Measurements from ENCODE around the gene GSK3B.
A peak's percentile ranks its signal among the peaks of the same experiment; 100 is the strongest.
"Not testable (repeated sequence)": the region's sequence is repeated elsewhere in the genome, so short reads cannot be mapped to it uniquely, and the experiment has no call there.

The GSK3B gene

GRCh38 chr3:119891944-119892721 is 202.1 kb downstream of the GSK3B start:
- H3K27me3 ChIP-seq (replicated peaks; ENCODE audit: control insufficient read depth, insufficient read depth, low read length): no peaks in the 10 kb centered on the region
- H3K9me3 ChIP-seq (ENCODE audit: control insufficient read depth, low read length): peaks cover 4% of the 10 kb centered on the region
- DNase-seq (ENCODE audit: low read depth): peak; percentile 86
- peak overlapping the region; percentile 46 for H3K4me3 ChIP-seq (ENCODE audit: low read length)
- H3K9ac ChIP-seq (ENCODE audit: low read length): peak overlapping the region; percentile 33
- H3K4me1 ChIP-seq (ENCODE audit: control insufficient read depth, insufficient read depth, low read length): no peaks in the 10 kb centered on the region
- peaks cover 29% of the 10 kb centered on the region for H3K36me3 ChIP-seq (ENCODE audit: control insufficient read depth, insufficient read depth, low read length, severe bottlenecking)

GRCh38 chr3:119888681-119889080 is 205.6 kb downstream of the GSK3B start:
- DNase-seq (ENCODE audit: low read depth); H3K4me3 ChIP-seq (ENCODE audit: low read length); H3K9me3 ChIP-seq (ENCODE audit: control insufficient read depth, low read length); H3K9ac ChIP-seq (ENCODE audit: low read length); H3K27me3 ChIP-seq (replicated peaks; ENCODE audit: control insufficient read depth, insufficient read depth, low read length); H3K4me1 ChIP-seq (ENCODE audit: control insufficient read depth, insufficient read depth, low read length): not testable (repeated sequence)
- H3K36me3 ChIP-seq (ENCODE audit: control insufficient read depth, insufficient read depth, low read length, severe bottlenecking): peaks cover 13% of the 10 kb centered on the region

- Histone ChIP-seq H3K4me3 (ENCODE audit: low read length) (no peak overlapping the region), H3K36me3 (ENCODE audit: control insufficient read depth, insufficient read depth, low read length, severe bottlenecking) (peaks cover 20% of the 10 kb centered on the region)
- no peak for DNase-seq (ENCODE audit: low read depth)
These were observed 208.3 kb downstream of the GSK3B start for GRCh38 chr3:119885746-119886530.

GRCh38 chr3:119884161-119884557 is 210.1 kb downstream of the GSK3B start:
- H3K9me3 ChIP-seq (ENCODE audit: control insufficient read depth, low read length): peaks cover 4% of the 10 kb centered on the region
- H3K4me1 ChIP-seq (ENCODE audit: control insufficient read depth, insufficient read depth, low read length): no peaks in the 10 kb centered on the region
- no peak overlapping the region for H3K9ac ChIP-seq (ENCODE audit: low read length)
- DNase-seq (ENCODE audit: low read depth): no peak
- H3K4me3 ChIP-seq (ENCODE audit: low read length): no peak overlapping the region
- H3K27me3 ChIP-seq (replicated peaks; ENCODE audit: control insufficient read depth, insufficient read depth, low read length): no peaks in the 10 kb centered on the region
- H3K36me3 ChIP-seq (ENCODE audit: control insufficient read depth, insufficient read depth, low read length, severe bottlenecking): peaks cover 31% of the 10 kb centered on the region

More at GRCh38 chr3:119885746-119886530, 208.3 kb downstream of the GSK3B start:
- Histone ChIP-seq H3K9me3 (ENCODE audit: control insufficient read depth, low read length) (peaks cover 4% of the 10 kb centered on the region), H3K9ac (ENCODE audit: low read length) (no peak overlapping the region), H3K4me1 (ENCODE audit: control insufficient read depth, insufficient read depth, low read length) (no peaks in the 10 kb centered on the region), H3K27me3 (replicated peaks; ENCODE audit: control insufficient read depth, insufficient read depth, low read length) (no peaks in the 10 kb centered on the region)

- no peaks in the 10 kb centered on the region for H3K9me3 ChIP-seq (ENCODE audit: control insufficient read depth, low read length)
- no peaks in the 10 kb centered on the region for H3K27me3 ChIP-seq (replicated peaks; ENCODE audit: control insufficient read depth, insufficient read depth, low read length)
- no peak overlapping the region for H3K9ac ChIP-seq (ENCODE audit: low read length)
- H3K4me3 ChIP-seq (ENCODE audit: low read length): no peak overlapping the region
- DNase-seq (ENCODE audit: low read depth): no peak
- H3K36me3 ChIP-seq (ENCODE audit: control insufficient read depth, insufficient read depth, low read length, severe bottlenecking): peaks cover 29% of the 10 kb centered on the region
- no peaks in the 10 kb centered on the region for H3K4me1 ChIP-seq (ENCODE audit: control insufficient read depth, insufficient read depth, low read length)
These were observed 210.6 kb downstream of the GSK3B start for GRCh38 chr3:119883461-119884160.

GRCh38 chr3:119880966-119881365 is 213.3 kb downstream of the GSK3B start:
- H3K9ac ChIP-seq (ENCODE audit: low read length): no peak overlapping the region
- H3K4me1 ChIP-seq (ENCODE audit: control insufficient read depth, insufficient read depth, low read length): no peaks in the 10 kb centered on the region
- H3K9me3 ChIP-seq (ENCODE audit: control insufficient read depth, low read length): no peaks in the 10 kb centered on the region
- DNase-seq (ENCODE audit: low read depth): peak; percentile 12
- H3K27me3 ChIP-seq (replicated peaks; ENCODE audit: control insufficient read depth, insufficient read depth, low read length): no peaks in the 10 kb centered on the region
- no peak overlapping the region for H3K4me3 ChIP-seq (ENCODE audit: low read length)
- H3K36me3 ChIP-seq (ENCODE audit: control insufficient read depth, insufficient read depth, low read length, severe bottlenecking): peaks cover 37% of the 10 kb centered on the region

GRCh38 chr3:119873646-119874045 is 220.6 kb downstream of the GSK3B start:
- no peak overlapping the region for H3K9ac ChIP-seq (ENCODE audit: low read length)
- no peaks in the 10 kb centered on the region for H3K27me3 ChIP-seq (replicated peaks; ENCODE audit: control insufficient read depth, insufficient read depth, low read length)
- DNase-seq (ENCODE audit: low read depth): no peak
- H3K36me3 ChIP-seq (ENCODE audit: control insufficient read depth, insufficient read depth, low read length, severe bottlenecking): peaks cover 15% of the 10 kb centered on the region
- no peaks in the 10 kb centered on the region for H3K4me1 ChIP-seq (ENCODE audit: control insufficient read depth, insufficient read depth, low read length)
- H3K9me3 ChIP-seq (ENCODE audit: control insufficient read depth, low read length): no peaks in the 10 kb centered on the region
- no peak overlapping the region for H3K4me3 ChIP-seq (ENCODE audit: low read length)

- H3K4me1 ChIP-seq (ENCODE audit: control insufficient read depth, insufficient read depth, low read length): no peaks in the 10 kb centered on the region
- DNase-seq (ENCODE audit: low read depth): no peak
- no peak overlapping the region for H3K9ac ChIP-seq (ENCODE audit: low read length)
- H3K27me3 ChIP-seq (replicated peaks; ENCODE audit: control insufficient read depth, insufficient read depth, low read length): no peaks in the 10 kb centered on the region
- H3K9me3 ChIP-seq (ENCODE audit: control insufficient read depth, low read length): no peaks in the 10 kb centered on the region
- peaks cover 14% of the 10 kb centered on the region for H3K36me3 ChIP-seq (ENCODE audit: control insufficient read depth, insufficient read depth, low read length, severe bottlenecking)
- H3K4me3 ChIP-seq (ENCODE audit: low read length): no peak overlapping the region
These were observed 221.5 kb downstream of the GSK3B start for GRCh38 chr3:119872773-119873172.

GRCh38 chr3:119871571-119871970 is 222.7 kb downstream of the GSK3B start:
- H3K4me1 ChIP-seq (ENCODE audit: control insufficient read depth, insufficient read depth, low read length): peaks cover 2% of the 10 kb centered on the region
- H3K9ac ChIP-seq (ENCODE audit: low read length): no peak overlapping the region
- no peaks in the 10 kb centered on the region for H3K9me3 ChIP-seq (ENCODE audit: control insufficient read depth, low read length)
- no peak overlapping the region for H3K4me3 ChIP-seq (ENCODE audit: low read length)
- H3K36me3 ChIP-seq (ENCODE audit: control insufficient read depth, insufficient read depth, low read length, severe bottlenecking): peaks cover 11% of the 10 kb centered on the region
- H3K27me3 ChIP-seq (replicated peaks; ENCODE audit: control insufficient read depth, insufficient read depth, low read length): no peaks in the 10 kb centered on the region
- no peak for DNase-seq (ENCODE audit: low read depth)

GRCh38 chr3:119870512-119870911 is 223.7 kb downstream of the GSK3B start:
- no peaks in the 10 kb centered on the region for H3K9me3 ChIP-seq (ENCODE audit: control insufficient read depth, low read length)
- no peak for DNase-seq (ENCODE audit: low read depth)
- H3K4me1 ChIP-seq (ENCODE audit: control insufficient read depth, insufficient read depth, low read length): peaks cover 8% of the 10 kb centered on the region
- H3K27me3 ChIP-seq (replicated peaks; ENCODE audit: control insufficient read depth, insufficient read depth, low read length): no peaks in the 10 kb centered on the region
- no peak overlapping the region for H3K4me3 ChIP-seq (ENCODE audit: low read length)
- H3K36me3 ChIP-seq (ENCODE audit: control insufficient read depth, insufficient read depth, low read length, severe bottlenecking): peaks cover 1% of the 10 kb centered on the region
- no peak overlapping the region for H3K9ac ChIP-seq (ENCODE audit: low read length)

- Histone ChIP-seq H3K36me3 (ENCODE audit: control insufficient read depth, insufficient read depth, low read length, severe bottlenecking) (peaks cover 21% of the 10 kb centered on the region), H3K9ac (ENCODE audit: low read length) (no peak overlapping the region)
- no peak for DNase-seq (ENCODE audit: low read depth)
These were observed 229.8 kb downstream of the GSK3B start for GRCh38 chr3:119864476-119864875.

More at GRCh38 chr3:119864476-119864875, 229.8 kb downstream of the GSK3B start:
- Histone ChIP-seq H3K4me1 (ENCODE audit: control insufficient read depth, insufficient read depth, low read length) (peaks cover 8% of the 10 kb centered on the region), H3K4me3 (ENCODE audit: low read length) (no peak overlapping the region), H3K27me3 (replicated peaks; ENCODE audit: control insufficient read depth, insufficient read depth, low read length) (no peaks in the 10 kb centered on the region), H3K9me3 (ENCODE audit: control insufficient read depth, low read length) (no peaks in the 10 kb centered on the region)

Measured in adipocyte (in vitro differentiated cells).